Measurements from ENCODE around the gene WDR19.
A peak's percentile ranks its signal among the peaks of the same experiment; 100 is the strongest.
"Not testable (repeated sequence)": the region's sequence is repeated elsewhere in the genome, so short reads cannot be mapped to it uniquely, and the experiment has no call there.

WDR19 gene

GRCh38 chr4:39181905-39182638 is at the start of gene WDR19:
WDR19 (plus strand) TSS chr4:39182529; CDS start chr4:39182558, 29 bp downstream.
- peak; percentile 96 to 97 for DNase-seq (ENCODE audit: low read depth in 2 of 2, low spot score in 1 of 2)

DNA sequence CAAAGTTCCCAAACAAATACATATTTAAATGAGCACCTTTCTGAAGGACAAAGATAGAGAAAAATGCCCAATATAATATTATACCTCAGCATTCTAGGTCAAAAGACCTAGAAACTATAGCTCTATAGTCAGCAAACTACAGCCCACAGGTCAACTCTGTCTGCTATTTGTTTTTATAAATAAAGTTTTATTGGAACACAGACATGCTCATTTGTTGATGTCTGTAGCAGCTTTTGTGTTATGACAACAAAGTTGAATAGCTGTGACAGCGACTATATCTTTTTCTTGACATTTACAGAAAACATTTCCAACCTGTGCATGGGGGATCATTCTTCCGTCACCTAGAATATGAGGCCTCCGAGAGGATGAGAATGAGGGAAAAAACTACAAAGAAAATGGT is 48.7 kb upstream of the WDR19 start:
- no peak for DNase-seq (ENCODE audit: low read depth in 2 of 2, low spot score in 1 of 2)

DNA sequence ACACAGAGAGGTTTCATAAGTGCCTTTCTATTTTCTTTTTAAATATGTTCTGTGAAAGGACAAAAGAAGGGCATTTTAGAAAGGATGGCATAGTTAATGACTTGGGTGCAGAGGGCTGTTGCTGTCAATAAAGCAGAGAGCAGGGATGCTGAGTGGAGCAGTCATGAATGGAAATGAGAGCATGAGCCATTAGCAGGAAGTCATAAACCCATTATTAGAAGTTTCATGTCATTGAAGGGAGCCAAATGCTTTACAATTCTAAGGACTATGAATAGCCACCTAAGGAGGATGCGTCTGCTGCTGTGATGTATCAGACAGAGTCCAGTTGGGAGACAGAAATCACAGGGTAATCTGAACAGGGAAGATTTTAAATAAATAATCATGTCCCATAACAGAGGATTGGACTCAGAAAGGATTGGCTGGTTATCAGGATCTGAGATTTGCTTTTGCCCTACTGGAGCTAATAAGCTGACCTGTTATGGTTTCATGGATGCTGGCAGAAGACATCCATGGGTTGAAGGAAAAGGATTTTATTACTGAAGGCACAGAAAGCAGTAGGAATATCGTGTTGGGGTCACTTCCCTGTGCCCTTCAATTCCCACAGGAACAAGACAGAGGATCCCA is 47.5 kb upstream of the WDR19 start:
- no peak for DNase-seq (ENCODE audit: low read depth in 2 of 2, low spot score in 1 of 2)

GRCh38 chr4:39138227-39138626 is 44.1 kb upstream of the WDR19 start:
- not testable (repeated sequence) for DNase-seq (ENCODE audit: low read depth in 2 of 2, low spot score in 1 of 2)

- no peak for DNase-seq (ENCODE audit: low read depth in 2 of 2, low spot score in 1 of 2)
These were observed 36.1 kb upstream of the WDR19 start for GRCh38 chr4:39146211-39146610.

- no peak for DNase-seq (ENCODE audit: low read depth in 2 of 2, low spot score in 1 of 2)
These were observed 28.3 kb upstream of the WDR19 start for GRCh38 chr4:39154009-39154408.

DNA sequence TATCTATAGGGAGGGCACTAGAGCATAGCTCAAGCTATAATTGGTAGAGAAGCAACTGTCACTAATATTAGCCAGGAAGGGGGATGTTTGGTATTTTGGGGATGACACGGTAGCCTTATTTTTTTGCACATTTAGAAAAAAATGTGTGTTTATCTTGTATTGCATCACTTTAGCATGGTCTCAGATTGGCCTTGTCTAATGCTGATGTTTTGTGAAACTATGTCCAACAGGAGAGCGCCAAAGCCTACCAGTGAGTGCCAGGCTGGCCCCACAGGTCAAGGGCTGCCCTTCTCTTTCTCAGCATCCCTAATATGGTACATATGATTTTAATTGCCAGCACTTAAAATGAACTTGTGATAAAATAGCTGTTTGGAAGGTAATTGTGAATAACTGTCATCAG is 24.8 kb upstream of the WDR19 start:
- no peak for DNase-seq (ENCODE audit: low read depth in 2 of 2, low spot score in 1 of 2)

DNA sequence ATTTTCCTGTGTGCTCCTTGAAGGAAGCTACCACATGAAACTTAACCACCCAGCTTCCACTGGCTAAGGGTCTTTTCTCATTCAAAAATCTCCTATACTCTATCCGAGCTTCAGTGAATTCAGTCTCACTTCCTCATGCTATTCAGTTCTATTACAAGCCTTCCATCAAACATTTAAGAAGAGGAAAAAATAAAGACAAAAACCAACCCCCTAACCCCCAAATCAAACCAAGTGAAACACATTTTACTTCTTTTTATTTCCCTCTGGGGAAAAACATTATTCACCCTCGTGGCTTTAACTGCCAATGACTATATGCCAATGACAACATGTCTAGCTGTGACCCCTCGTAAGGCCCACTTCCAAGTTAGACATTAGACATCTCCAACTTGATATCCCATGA is 16.2 kb upstream of the WDR19 start:
- DNase-seq (ENCODE audit: low read depth in 2 of 2, low spot score in 1 of 2), result no peak

- no peak for DNase-seq (ENCODE audit: low read depth in 2 of 2, low spot score in 1 of 2)
These were observed 15.7 kb upstream of the WDR19 start for GRCh38 chr4:39166669-39167068.

- DNase-seq (ENCODE audit: low read depth in 2 of 2, low spot score in 1 of 2), result no peak
These were observed 12.9 kb upstream of the WDR19 start for GRCh38 chr4:39169426-39169825.

DNA sequence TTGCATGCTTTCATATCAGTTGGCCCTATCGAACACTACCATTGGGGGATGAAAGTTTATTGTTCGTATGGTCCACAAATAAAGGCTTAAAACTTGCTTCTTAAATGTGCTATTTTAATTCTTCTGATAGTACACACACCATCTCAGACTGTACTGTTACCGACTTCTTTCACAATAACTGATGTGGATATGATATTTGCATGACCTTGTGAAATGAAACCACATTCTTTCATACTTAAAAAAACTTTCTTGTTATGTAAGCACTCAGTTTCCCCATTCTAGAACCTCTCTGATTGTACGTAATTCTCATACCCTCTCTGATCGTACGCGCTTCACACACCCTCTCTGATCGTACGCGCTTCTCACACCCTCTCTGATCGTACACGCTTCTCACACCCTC is 12.0 kb upstream of the WDR19 start:
- DNase-seq (ENCODE audit: low read depth in 2 of 2, low spot score in 1 of 2), result no peak

GRCh38 chr4:39178706-39179105 is 3.6 kb upstream of the WDR19 start:
- DNase-seq (ENCODE audit: low read depth in 2 of 2, low spot score in 1 of 2), result no peak

DNA sequence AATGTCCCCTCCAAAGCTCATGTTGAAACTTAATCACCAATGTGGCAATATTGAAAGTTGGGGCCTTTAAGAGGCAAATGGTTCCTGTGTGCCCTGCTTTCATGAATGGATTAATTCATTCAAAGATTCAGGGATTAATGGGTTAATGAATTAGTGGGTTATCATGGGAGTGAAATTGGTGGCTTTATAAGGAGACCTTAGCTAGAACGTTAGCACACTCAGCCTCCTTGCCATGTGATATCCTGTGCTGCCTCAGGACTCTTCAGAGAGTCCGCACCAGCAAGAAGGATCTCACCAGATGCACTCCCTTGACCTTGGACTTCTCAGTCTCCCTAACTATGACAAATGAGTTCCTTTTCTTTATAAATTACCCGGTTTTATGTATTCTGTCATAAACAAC is 2.6 kb upstream of the WDR19 start:
- no peak for DNase-seq (ENCODE audit: low read depth in 2 of 2, low spot score in 1 of 2)

DNA sequence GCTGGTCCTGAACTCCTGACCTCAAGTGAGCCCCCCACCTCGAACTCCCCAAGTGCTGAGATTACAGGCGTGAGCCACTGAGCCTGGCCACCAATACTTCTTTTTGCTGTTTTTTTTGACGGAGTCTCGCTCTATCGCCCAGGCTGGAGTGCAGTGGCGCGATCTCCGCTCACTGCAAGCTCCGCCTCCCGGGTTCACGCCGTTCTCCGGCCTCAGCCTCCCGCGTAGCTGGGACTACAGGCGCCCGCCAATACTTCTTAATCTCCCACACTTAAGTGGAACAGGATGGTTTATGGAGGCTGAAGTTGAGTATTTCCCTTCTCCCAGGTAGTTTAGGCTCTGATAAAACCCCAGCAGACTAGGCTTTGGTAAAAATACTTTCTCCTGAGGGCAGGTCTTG is 1.7 kb upstream of the WDR19 start:
- DNase-seq (ENCODE audit: low read depth in 2 of 2, low spot score in 1 of 2), result not testable (repeated sequence)

- no peak for DNase-seq (ENCODE audit: low read depth in 2 of 2, low spot score in 1 of 2)
These were observed 817 bp upstream of the WDR19 start for GRCh38 chr4:39181520-39181904.

GRCh38 chr4:39201963-39202362 is 19.6 kb downstream of the WDR19 start:
- DNase-seq (ENCODE audit: low read depth in 2 of 2, low spot score in 1 of 2), result no peak

DNA sequence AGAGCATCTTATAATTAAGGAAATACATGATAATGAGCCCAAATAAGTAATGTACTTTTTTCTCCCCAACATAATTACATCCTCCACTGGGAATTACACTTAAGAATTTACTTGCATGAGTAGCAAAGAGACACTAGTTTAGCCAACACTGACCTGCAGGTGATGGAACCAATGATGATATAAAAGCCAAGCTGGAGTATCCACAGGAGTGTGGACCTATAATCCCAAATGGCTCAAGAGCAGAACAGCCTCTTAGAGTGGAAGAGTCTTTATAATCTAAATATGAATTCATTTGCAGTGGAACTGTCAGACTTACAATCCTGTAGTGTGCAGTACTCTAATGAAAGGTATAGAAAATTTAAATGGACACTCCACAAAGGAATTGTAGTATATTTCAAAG is 22.2 kb downstream of the WDR19 start:
- DNase-seq (ENCODE audit: low read depth in 2 of 2, low spot score in 1 of 2), result no peak

GRCh38 chr4:39205000-39205399 is 22.7 kb downstream of the WDR19 start:
- DNase-seq (ENCODE audit: low read depth in 2 of 2, low spot score in 1 of 2), result no peak

- no peak for DNase-seq (ENCODE audit: low read depth in 2 of 2, low spot score in 1 of 2)
These were observed 23.1 kb downstream of the WDR19 start for GRCh38 chr4:39205476-39205875.

DNA sequence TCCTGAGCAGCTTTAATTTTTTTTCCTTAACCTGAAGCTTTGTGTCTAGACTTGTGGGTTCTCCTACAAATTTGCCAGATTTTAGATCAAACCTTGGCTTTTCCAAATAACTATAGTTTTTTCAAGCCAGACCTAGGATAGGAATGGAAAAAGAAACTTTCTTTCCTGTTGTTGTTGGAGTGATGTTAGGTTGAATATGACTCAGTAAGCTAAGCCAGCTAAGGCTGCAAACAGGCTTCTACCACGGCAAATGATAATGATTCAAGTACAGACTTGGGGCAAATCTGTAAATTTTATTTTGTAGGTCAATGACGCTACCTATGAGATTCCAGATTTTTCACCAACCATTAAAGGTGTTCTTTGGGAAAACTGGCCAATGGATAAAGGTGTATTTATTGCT is 45.6 kb downstream of the WDR19 start:
- DNase-seq (ENCODE audit: low read depth in 2 of 2, low spot score in 1 of 2), result no peak

DNA sequence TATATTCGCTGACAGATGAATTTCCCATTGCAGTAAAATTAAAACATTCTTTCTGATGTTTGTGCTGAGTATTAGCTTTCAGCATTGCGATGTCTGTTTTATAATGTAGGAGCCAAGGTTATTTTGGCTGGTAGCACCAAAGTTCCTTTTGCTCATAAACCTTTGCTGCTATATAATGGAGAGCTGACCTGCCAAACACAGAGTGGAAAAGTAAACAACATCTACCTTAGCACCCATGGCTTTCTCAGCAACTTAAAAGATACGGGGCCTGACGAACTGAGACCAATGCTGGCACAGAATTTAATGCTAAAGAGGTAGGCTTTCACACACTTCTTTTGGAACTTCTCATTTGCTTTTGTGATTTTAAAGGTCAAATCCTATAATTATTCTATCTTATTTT is 46.0 kb downstream of the WDR19 start:
- no peak for DNase-seq (ENCODE audit: low read depth in 2 of 2, low spot score in 1 of 2)

- no peak for DNase-seq (ENCODE audit: low read depth in 2 of 2, low spot score in 1 of 2)
These were observed 48.1 kb downstream of the WDR19 start for GRCh38 chr4:39230462-39230861.

- no peak for DNase-seq (ENCODE audit: low read depth in 2 of 2, low spot score in 1 of 2)
These were observed 49.3 kb downstream of the WDR19 start for GRCh38 chr4:39231660-39232059.
